NCI-H146 treated with DMSO at 0.1 percent for 48 hours (cell line): Measurements from ENCODE around the gene RABL2B.
"Not testable (repeated sequence)": the region's sequence is repeated elsewhere in the genome, so short reads cannot be mapped to it uniquely, and the experiment has no call there.

ENCODE experiments used
- DNase-seq: peaks from one replicate; lab custom pipeline; 2025; ENCODE audit not compliant: unreplicated experiment; lab: John Stamatoyannopoulos, UW

RABL2B gene

GRCh38 chr22:50783033-50783879, at the start of gene RABL2B:
Gene RABL2B (minus strand): TSS chr22:50783636. CDS start chr22:50782294, 1,342 bp downstream.
- DNase-seq: peak; percentile 42

GRCh38 chr22:50786936-50787335, 3.5 kb upstream of the RABL2B start:
- not testable (repeated sequence) for DNase-seq

- not testable (repeated sequence) for DNase-seq
Observed at GRCh38 chr22:50785289-50785688, 1.9 kb upstream of the RABL2B start.

- not testable (repeated sequence) for DNase-seq
Observed at GRCh38 chr22:50783880-50784276, 442 bp upstream of the RABL2B start.

GRCh38 chr22:50782253-50782652, 1.2 kb downstream of the RABL2B start:
- DNase-seq: not testable (repeated sequence)

- DNase-seq: not testable (repeated sequence)
Observed at GRCh38 chr22:50780244-50780643, 3.2 kb downstream of the RABL2B start.

GRCh38 chr22:50777631-50778030, 5.8 kb downstream of the RABL2B start:
- not testable (repeated sequence) for DNase-seq

GRCh38 chr22:50775132-50775531, 8.3 kb downstream of the RABL2B start:
- DNase-seq: peak; percentile 1

GRCh38 chr22:50764288-50764687, 19.1 kb downstream of the RABL2B start:
- not testable (repeated sequence) for DNase-seq

- not testable (repeated sequence) for DNase-seq
Observed at GRCh38 chr22:50761829-50762228, 21.6 kb downstream of the RABL2B start.

GRCh38 chr22:50759597-50760341, 23.7 kb downstream of the RABL2B start:
- DNase-seq: not testable (repeated sequence)

- DNase-seq: peak; percentile 8
Observed at GRCh38 chr22:50756949-50757491, 26.4 kb downstream of the RABL2B start.

- not testable (repeated sequence) for DNase-seq
Observed at GRCh38 chr22:50756406-50756805, 27.0 kb downstream of the RABL2B start.

- DNase-seq: not testable (repeated sequence)
Observed at GRCh38 chr22:50755251-50755650, 28.2 kb downstream of the RABL2B start.

- not testable (repeated sequence) for DNase-seq
Observed at GRCh38 chr22:50749302-50750074, 33.9 kb downstream of the RABL2B start.

GRCh38 chr22:50748630-50749029, 34.8 kb downstream of the RABL2B start:
- DNase-seq: not testable (repeated sequence)

- DNase-seq: not testable (repeated sequence)
Observed at GRCh38 chr22:50747521-50747920, 35.9 kb downstream of the RABL2B start.

- DNase-seq: not testable (repeated sequence)
Observed at GRCh38 chr22:50744424-50744823, 39.0 kb downstream of the RABL2B start.

- DNase-seq: not testable (repeated sequence)
Observed at GRCh38 chr22:50740714-50741113, 42.7 kb downstream of the RABL2B start.

GRCh38 chr22:50739894-50740293, 43.5 kb downstream of the RABL2B start:
- no peak for DNase-seq

GRCh38 chr22:50739279-50739691, 44.2 kb downstream of the RABL2B start:
- DNase-seq: no peak
